NCI-H1436 (cell line): ENCODE results near the gene PNPLA3.

Experiments used
- DNase-seq: peaks from one replicate; lab custom pipeline; 2025; lab: John Stamatoyannopoulos, UW

PNPLA3 gene

DNA sequence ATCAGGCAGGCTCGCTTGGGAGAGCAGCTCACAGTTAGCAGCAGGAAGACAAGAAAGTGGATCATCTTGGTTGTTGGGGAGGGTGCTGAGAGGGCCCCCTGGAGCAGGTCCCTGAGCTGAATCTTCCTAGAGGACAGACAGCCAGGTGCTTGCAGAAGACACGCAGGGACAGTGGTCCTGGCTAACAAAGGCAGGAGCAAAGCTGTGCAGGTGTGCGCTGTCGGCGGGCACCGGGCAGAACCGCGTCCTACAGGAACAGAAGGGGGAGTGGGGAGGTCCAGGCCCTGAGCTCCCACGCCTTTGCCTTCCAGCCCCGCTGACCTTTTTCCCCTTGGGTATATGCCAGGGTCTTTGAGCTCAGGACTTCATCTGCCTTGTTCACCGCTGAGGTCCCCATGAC is 70.4 kb downstream of the PNPLA3 start:
- DNase-seq: no peak

DNA sequence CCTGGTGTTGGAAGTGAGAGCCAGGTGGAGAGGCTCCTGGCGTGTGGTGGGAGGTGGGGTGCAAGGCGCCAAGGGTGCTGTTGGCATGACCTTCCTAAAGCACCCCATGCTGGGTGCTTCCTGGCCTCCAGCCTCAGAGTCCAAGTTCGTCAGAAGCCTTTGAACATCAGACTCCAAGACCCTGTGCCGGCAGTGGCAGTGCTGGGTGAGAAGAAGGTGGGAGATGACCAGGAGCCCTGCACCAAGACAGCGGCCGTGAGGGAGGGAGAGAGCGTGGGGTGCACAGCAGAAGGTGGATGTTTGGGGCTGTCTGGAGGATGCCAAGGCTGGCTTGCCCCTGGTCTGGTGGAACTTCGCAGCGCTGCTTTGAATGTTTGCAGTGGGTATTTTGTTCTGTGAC is 70.8 kb downstream of the PNPLA3 start:
- DNase-seq: no peak

DNA sequence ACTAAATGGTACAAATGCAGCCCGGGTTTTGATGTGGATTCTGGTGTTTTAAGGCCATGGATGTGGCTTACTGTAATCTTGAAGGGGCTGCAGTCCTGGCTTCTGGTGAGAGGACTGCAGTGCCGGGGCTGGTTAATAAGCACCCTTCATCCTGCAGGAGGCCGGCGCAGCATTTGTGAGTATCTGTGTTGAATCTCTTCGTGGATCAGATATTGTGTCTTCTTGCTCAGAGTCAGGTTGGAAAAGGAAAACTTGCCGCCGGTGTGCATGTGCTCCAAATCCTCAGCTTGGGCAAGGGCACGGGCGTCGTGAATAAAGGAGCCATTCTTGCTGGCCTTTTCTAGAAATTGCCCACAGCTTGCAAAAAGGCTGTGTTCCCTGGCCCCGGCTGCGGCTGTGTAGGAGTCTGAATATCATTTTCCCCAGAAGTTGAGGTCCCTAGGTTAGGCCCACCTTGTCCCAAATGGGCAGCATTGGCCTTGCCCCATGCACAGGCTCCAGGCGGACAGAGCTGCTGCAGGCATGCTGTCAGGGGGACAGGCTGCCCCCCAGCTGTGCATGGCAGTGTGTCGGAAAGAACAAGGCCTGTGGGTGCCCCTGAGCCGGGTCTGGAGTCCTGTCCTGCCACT is 71.6 kb downstream of the PNPLA3 start:
- no peak for DNase-seq

GRCh38 chr22:43995798-43996169 is 72.2 kb downstream of the PNPLA3 start:
- no peak for DNase-seq

- DNase-seq: no peak
These were observed 72.8 kb downstream of the PNPLA3 start for GRCh38 chr22:43996170-43996980.

DNA sequence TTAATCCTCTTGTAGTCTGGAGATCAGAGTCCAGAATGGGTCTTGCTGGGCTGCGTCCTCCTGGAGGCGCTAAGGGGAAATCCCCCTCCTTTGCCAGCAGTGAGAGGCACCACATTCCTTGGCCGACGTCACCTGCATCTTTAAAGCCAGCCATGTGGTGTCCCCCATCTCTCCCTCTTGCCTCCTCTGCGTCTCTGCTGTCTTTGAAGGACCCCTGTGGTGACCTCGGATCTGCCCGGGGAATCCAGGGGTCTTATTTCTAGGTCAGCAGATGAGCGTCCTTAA is 73.3 kb downstream of the PNPLA3 start:
- DNase-seq: no peak
